PC-9 (cell line): ENCODE data around the gene LHFPL2.

Source experiments
- CTCF ChIP-seq: fragments of 200-600 bp; sonication (generic); conservative IDR thresholded peaks from 2 replicates; pipeline ENCODE4 v1.6.1; 2017; ENCODE audit warnings: mixed run types, antibody characterized with exemption, mild to moderate bottlenecking, moderate library complexity
- EZH2 ChIP-seq: fragments of 200-600 bp; sonication (generic); IDR thresholded peaks from 2 replicates; pipeline ENCODE4 v1.8.0; 2017; ENCODE audit warnings: antibody characterized with exemption, low read depth

- TF ChIP-seq CTCF (peak; percentile 66), EZH2 (no peak)
Measured at GRCh38 chr5:78472469-78473106, 176.0 kb downstream of the LHFPL2 start.
